ENCODE results near the gene PNPLA6. TPM values are rescaled to one million over a fixed set of nuclear protein-coding genes. Genes with fewer than 3 reads are reported as not detected.

PNPLA6 gene
- total RNA-seq, 4 donors from 2014 or later = 32.4 to 75.4 (median 53.3) TPM

- TF ChIP-seq CTCF (IDR thresholded peaks at IDR 0.05; ENCODE audit: low read depth) = no peak
These were observed 25.8 kb downstream of the PNPLA6 start for GRCh38 chr19:7561325-7561724.

- no peak for TF ChIP-seq CTCF (IDR thresholded peaks at IDR 0.05; ENCODE audit: low read depth)
These were observed 27.3 kb downstream of the PNPLA6 start for GRCh38 chr19:7562646-7563393.

GRCh38 chr19:7564866-7565265, 29.3 kb downstream of the PNPLA6 start:
- TF ChIP-seq CTCF (IDR thresholded peaks at IDR 0.05; ENCODE audit: low read depth) = no peak

- no peak for TF ChIP-seq CTCF (IDR thresholded peaks at IDR 0.05; ENCODE audit: low read depth)
These were observed 29.8 kb downstream of the PNPLA6 start for GRCh38 chr19:7565332-7565731.

GRCh38 chr19:7570761-7571160, 35.2 kb downstream of the PNPLA6 start:
- no peak for TF ChIP-seq CTCF (IDR thresholded peaks at IDR 0.05; ENCODE audit: low read depth)

- TF ChIP-seq CTCF (IDR thresholded peaks at IDR 0.05; ENCODE audit: low read depth) = no peak
These were observed 40.0 kb downstream of the PNPLA6 start for GRCh38 chr19:7575434-7576040.

GRCh38 chr19:7578127-7578526, 42.6 kb downstream of the PNPLA6 start:
- TF ChIP-seq CTCF (IDR thresholded peaks at IDR 0.05; ENCODE audit: low read depth) = no peak
